Thyroid gland (tissue), 4 donors: ENCODE measurements around the gene HELB.

Experiments used
- POLR2A ChIP-seq, 2 donors: fragments of 450-650 bp; IDR thresholded peaks; one replicate each; pipeline ENCODE4 v1.6.1; 2017; ENCODE audit warnings: antibody characterized with exemption in 2 of 2, mild to moderate bottlenecking in 2 of 2, moderate library complexity in 1 of 2
- TF ChIP-seq, protein P1 (sequence below), 6 experiments: fragments of 200-600 bp in 3 of 6; fragments of 450-650 bp in 3 of 6; sonication (generic) in 3 of 6; IDR thresholded peaks; one replicate each; pipeline ENCODE4 v1.5.1; 2016 to 2019; ENCODE audit warnings: antibody characterized with exemption in 6 of 6, mild to moderate bottlenecking in 2 of 6, inconsistent platforms in 1 of 6, moderate library complexity in 1 of 6

- TF ChIP-seq, protein P1, sequence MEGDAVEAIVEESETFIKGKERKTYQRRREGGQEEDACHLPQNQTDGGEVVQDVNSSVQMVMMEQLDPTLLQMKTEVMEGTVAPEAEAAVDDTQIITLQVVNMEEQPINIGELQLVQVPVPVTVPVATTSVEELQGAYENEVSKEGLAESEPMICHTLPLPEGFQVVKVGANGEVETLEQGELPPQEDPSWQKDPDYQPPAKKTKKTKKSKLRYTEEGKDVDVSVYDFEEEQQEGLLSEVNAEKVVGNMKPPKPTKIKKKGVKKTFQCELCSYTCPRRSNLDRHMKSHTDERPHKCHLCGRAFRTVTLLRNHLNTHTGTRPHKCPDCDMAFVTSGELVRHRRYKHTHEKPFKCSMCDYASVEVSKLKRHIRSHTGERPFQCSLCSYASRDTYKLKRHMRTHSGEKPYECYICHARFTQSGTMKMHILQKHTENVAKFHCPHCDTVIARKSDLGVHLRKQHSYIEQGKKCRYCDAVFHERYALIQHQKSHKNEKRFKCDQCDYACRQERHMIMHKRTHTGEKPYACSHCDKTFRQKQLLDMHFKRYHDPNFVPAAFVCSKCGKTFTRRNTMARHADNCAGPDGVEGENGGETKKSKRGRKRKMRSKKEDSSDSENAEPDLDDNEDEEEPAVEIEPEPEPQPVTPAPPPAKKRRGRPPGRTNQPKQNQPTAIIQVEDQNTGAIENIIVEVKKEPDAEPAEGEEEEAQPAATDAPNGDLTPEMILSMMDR (IDR thresholded peaks at IDR 0.05) = no peak
- no peak for TF ChIP-seq POLR2A (IDR thresholded peaks at IDR 0.05)
These were observed 29.1 kb upstream of the HELB start for GRCh38 chr12:66273147-66273546.
